ENCODE results near the gene ZNF652. TPM values are rescaled to one million over a fixed set of nuclear protein-coding genes. Genes with fewer than 3 reads are reported as not detected.
A peak's percentile ranks its signal among the peaks of the same experiment; 100 is the strongest.

ZNF652 gene
- polyA plus RNA-seq = 29.3 TPM

DNA sequence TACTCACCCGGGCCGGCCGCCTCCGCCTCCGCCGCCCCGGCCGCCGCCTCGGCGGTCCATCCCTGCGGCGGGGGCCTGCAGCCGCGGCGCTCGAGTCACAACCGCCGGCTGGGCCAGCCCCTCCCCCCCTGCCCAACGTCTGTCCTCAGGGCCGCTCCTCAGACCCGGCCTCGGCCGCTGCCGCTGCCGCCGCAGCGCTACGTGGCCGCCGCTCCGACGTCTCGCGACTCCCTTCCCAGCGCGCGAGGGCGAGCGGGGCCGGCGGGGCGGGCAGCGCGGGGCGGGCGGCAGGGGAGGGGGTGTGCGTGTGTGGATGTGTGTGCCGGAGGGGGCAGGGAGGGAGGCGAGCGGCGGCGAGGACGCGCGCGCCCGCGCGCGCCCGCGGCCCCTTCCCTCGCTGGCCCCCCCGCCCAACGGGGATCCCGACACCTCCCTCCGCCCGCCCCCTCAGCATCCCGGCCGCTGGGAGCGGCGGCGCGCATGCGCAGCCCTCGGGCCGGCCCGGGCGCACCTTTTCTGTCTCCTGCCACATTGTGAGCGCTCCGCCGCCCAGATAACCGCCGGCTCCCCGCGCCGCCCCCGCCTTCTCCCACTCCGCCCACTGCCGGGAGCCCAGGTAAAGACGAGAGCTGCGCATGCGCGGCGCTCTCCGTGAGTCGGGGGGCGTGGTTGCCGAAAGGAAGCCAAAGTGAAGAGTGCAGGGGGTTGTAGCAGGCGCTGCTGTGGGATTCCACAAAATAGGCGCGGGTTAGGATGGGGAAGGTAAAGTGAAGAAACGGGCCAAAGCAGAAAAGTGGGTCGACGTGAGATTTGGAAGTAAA, at the start of gene ZNF652:
Gene ZNF652, minus strand, starts transcription at position 349 of the 821 bp plus-strand sequence. CDS start 44,525 bp downstream, outside the sequence.
- Mint-ChIP-seq H3K36me3 (peaks cover 3% of the 10 kb centered on the region), H3K27me3 (no peaks in the 10 kb centered on the region), H3K4me1 (peaks cover 43 to 55% (median 45%) of the 10 kb centered on the region in 3 donors), H3K9me3 (no peaks in the 10 kb centered on the region), H3K4me3 (peak within 1 kb of the TSS; percentile 85 to 99 (median 97)), H3K27ac (peak within 1 kb of the TSS; percentile 89 to 96 (median 95))

GRCh38 chr17:49409066-49409465, 47.0 kb upstream of the ZNF652 start:
- H3K36me3 Mint-ChIP-seq = peaks cover 7% of the 10 kb centered on the region
- H3K4me3 Mint-ChIP-seq = no peak overlapping the region
- H3K27me3 Mint-ChIP-seq = peaks cover 2% of the 10 kb centered on the region
- H3K27ac Mint-ChIP-seq = peak overlapping the region in 1 of 3 donors; percentile 83
- no peaks in the 10 kb centered on the region for H3K9me3 Mint-ChIP-seq
- peaks cover 12 to 29% (median 17%) of the 10 kb centered on the region in 3 donors for H3K4me1 Mint-ChIP-seq

DNA sequence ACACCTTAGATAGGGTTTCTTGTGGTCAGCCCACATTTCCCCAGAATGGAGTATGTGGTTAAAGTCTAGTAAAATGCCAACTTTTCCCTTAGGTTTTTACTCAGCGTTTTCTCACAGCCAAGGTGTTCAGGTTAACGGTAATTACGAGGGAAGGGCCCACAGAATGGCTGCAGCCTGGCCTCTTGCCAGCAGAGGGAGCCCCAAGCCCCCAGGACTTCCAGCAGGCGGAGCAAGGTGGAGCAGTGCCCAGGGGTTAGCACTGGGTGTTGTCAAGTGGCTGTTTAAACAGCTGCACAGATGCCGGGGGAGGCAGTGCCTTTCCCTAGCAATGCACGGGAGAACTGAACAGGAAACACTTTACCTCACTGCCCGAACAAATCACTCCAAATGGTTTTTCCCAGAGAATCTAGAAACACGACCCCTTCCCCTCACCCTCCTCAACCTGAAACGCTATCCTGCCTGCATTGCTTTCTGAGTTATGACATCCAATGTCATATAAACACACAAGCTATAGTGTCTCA, 46.0 kb upstream of the ZNF652 start:
- Mint-ChIP-seq H3K4me3 (peak overlapping the region in 2 of 4 donors; percentile 33 to 84), H3K27me3 (peaks cover 2% of the 10 kb centered on the region), H3K36me3 (peaks cover 7% of the 10 kb centered on the region), H3K9me3 (no peaks in the 10 kb centered on the region), H3K4me1 (peaks cover 18 to 36% (median 18%) of the 10 kb centered on the region in 3 donors), H3K27ac (no peak overlapping the region)

DNA sequence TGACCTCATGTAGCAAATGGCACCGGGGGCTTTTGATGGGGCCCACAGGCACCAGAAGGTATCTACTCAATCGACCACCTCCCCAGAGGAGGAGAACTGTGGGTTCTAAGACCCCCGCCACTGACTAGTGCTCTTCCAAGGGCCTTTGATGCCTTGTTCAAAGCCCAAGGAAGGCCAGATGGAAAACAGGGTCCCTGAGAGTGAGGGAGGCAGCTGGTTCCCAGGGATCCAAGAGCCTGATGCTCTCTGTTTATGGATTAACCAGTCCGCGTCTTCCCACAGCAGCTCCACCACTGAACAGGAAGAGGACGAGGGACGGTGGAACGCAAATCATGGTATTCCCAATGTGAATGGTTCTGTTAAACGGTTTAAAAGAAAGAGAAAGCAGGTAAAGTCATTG, 45.0 kb upstream of the ZNF652 start:
- H3K27me3 Mint-ChIP-seq = peaks cover 2% of the 10 kb centered on the region
- peaks cover 7% of the 10 kb centered on the region for H3K36me3 Mint-ChIP-seq
- peaks cover 18 to 35% (median 19%) of the 10 kb centered on the region in 3 donors for H3K4me1 Mint-ChIP-seq
- H3K9me3 Mint-ChIP-seq = no peaks in the 10 kb centered on the region
- peak overlapping the region in 1 of 3 donors; percentile 89 for H3K27ac Mint-ChIP-seq
- H3K4me3 Mint-ChIP-seq = no peak overlapping the region

DNA sequence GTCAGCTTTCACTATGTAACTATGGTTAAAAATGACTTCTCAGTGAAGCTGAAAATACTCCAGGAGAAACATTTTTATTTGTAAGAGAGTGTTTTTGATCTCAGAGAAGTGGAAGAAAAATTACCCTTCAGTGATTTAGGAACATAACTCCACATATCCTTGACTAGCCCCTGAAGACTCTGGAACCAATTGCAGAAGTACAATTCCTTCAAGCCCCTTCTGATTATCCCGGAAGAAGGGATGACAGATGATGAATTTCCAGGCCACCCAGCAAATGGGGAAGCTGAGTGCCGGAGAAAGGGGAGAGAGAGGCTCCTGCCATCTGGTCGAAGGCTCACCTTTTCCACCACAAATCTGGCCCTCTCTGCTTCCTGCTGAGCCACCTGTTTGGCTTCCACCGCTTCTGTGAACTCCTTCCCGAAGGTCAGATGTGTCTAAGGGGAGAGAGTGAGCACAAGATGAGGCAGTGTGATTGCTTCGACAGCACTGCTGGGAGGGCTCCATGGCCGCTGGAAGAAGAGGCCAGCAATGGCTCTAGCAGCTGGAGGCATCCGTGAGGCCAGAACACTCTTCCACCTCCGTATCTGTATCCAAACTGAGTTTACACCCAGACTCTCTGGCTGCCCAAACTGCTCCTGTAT, 44.5 kb upstream of the ZNF652 start:
- Mint-ChIP-seq H3K27me3 (peaks cover 2% of the 10 kb centered on the region), H3K9me3 (no peaks in the 10 kb centered on the region), H3K4me1 (peaks cover 19 to 31% (median 19%) of the 10 kb centered on the region in 3 donors), H3K27ac (peak overlapping the region in 2 of 3 donors; percentile 64 to 89), H3K36me3 (peaks cover 7% of the 10 kb centered on the region), H3K4me3 (no peak overlapping the region)

- peaks cover 19 to 31% (median 20%) of the 10 kb centered on the region in 3 donors for H3K4me1 Mint-ChIP-seq
- no peak overlapping the region for H3K4me3 Mint-ChIP-seq
- peaks cover 7% of the 10 kb centered on the region for H3K36me3 Mint-ChIP-seq
- no peaks in the 10 kb centered on the region for H3K9me3 Mint-ChIP-seq
- peaks cover 2% of the 10 kb centered on the region for H3K27me3 Mint-ChIP-seq
- H3K27ac Mint-ChIP-seq = peak overlapping the region in 2 of 3 donors; percentile 90 to 95
These were observed 42.9 kb upstream of the ZNF652 start for GRCh38 chr17:49404906-49405305.

GRCh38 chr17:49404361-49404760, 42.3 kb upstream of the ZNF652 start:
- peaks cover 19 to 31% (median 22%) of the 10 kb centered on the region in 3 donors for H3K4me1 Mint-ChIP-seq
- peaks cover 7% of the 10 kb centered on the region for H3K36me3 Mint-ChIP-seq
- H3K9me3 Mint-ChIP-seq = no peaks in the 10 kb centered on the region
- peak overlapping the region in 3 of 4 donors; percentile 41 to 79 (median 75) for H3K4me3 Mint-ChIP-seq
- peaks cover 2% of the 10 kb centered on the region for H3K27me3 Mint-ChIP-seq
- peak overlapping the region; percentile 74 to 95 (median 90) for H3K27ac Mint-ChIP-seq

DNA sequence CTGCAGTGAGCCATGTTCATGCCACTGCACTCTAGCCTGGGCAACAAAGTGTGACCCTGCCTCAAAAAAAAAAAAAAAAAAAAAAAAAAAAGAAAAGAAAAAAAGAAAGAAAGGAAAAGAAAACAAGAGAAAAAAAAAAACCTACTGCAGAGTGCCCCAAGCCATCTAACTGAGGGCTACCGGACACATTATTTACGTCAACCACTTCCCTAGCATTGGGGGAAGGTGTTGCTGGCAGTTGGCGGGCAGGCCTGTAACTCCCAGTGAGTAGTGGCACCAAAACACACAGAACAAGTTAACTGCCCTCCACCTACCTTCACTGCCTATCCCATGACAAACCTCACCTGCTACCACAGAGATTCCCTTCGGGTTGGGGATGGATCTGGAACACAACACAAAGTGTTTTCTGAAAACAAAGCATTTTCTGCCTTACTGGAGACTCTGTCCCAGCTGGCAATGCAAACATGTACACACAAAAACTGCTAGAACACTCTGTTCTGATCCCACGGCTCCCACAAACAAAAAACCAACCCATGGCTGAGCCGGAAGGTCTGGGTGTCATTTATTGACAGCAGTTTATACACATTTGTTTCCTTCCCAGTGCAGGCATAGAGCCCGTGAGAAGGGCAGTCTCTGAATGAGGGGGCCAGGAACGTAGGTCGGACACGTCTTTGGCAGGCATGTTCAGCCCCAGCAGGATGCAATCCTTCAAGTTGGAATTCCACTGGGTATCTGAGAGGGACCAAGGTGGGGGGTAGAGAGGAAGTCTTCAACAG, 41.7 kb upstream of the ZNF652 start:
- peak overlapping the region in 3 of 4 donors; percentile 41 to 79 (median 75) for H3K4me3 Mint-ChIP-seq
- H3K36me3 Mint-ChIP-seq = peaks cover 7% of the 10 kb centered on the region
- peaks cover 19 to 31% (median 20%) of the 10 kb centered on the region in 3 donors for H3K4me1 Mint-ChIP-seq
- H3K27me3 Mint-ChIP-seq = peaks cover 2% of the 10 kb centered on the region
- peak overlapping the region; percentile 74 to 95 (median 90) for H3K27ac Mint-ChIP-seq
- no peaks in the 10 kb centered on the region for H3K9me3 Mint-ChIP-seq

- Mint-ChIP-seq H3K9me3 (no peaks in the 10 kb centered on the region), H3K4me3 (no peak overlapping the region), H3K27ac (peak overlapping the region in 1 of 3 donors; percentile 58), H3K27me3 (peaks cover 2% of the 10 kb centered on the region), H3K4me1 (peaks cover 14 to 23% (median 16%) of the 10 kb centered on the region in 3 donors), H3K36me3 (peaks cover 7% of the 10 kb centered on the region)
These were observed 40.7 kb upstream of the ZNF652 start for GRCh38 chr17:49402706-49403105.

DNA sequence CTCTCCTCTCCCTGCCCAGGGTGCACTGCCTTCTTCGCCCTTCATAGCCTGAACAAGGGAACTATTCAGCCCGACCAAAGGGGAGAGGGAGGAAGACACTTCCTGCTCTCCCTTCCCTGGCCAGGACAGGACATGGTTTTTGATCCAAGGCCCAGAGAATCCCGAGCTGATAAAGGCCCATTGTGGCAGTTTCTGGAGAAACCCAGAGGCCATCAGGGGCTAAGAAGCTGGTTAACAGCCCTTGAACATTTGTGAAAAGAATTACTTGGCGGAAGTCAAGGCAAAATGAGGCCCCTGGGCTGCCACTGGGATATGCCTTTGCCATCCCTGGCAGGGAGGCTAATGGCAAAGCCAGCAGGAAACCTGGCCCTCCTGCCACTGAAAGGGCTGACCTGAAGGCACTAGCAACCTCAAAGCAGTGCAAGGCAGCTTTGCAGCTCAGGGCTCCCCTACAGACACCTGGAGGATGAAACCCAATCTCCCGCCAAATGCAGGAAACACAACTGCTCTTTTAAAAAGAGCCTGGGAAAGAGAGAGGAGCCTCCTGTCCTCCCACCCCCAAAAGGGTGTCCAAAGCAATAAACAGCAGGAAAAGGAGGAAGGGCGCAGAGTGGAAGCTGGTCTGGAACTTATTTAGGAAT, 40.0 kb upstream of the ZNF652 start:
- Mint-ChIP-seq H3K36me3 (peaks cover 6% of the 10 kb centered on the region), H3K27ac (peak overlapping the region in 1 of 3 donors; percentile 58), H3K27me3 (peaks cover 2% of the 10 kb centered on the region), H3K4me3 (no peak overlapping the region), H3K9me3 (no peaks in the 10 kb centered on the region), H3K4me1 (peaks cover 14 to 20% (median 15%) of the 10 kb centered on the region in 3 donors)

- Mint-ChIP-seq H3K36me3 (peaks cover 2% of the 10 kb centered on the region), H3K4me3 (no peak overlapping the region), H3K9me3 (no peaks in the 10 kb centered on the region), H3K27me3 (peaks cover 2% of the 10 kb centered on the region), H3K4me1 (peaks cover 15 to 17% (median 16%) of the 10 kb centered on the region in 3 donors), H3K27ac (peak overlapping the region in 1 of 3 donors; percentile 6)
These were observed 37.9 kb upstream of the ZNF652 start for GRCh38 chr17:49399995-49400394.

DNA sequence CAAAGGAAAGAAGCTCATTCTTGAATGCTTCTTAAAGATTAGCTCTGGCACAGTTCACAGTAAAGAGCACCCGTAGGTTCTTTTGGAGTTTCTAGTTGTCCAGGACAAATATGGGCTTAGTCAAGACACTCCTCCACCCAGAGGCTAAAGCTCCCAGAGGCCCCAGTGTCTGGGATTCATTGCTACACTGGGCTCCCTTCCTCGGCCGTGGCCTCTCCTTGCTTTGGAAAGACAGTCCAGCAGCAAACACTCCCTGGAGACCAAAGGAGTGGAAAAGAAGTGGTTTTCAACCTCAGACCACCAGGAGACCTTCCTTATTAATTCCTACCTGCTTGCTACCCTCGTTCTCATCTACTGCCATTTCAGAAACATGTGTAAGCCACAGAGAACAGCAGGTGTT, 35.5 kb upstream of the ZNF652 start:
- Mint-ChIP-seq H3K4me1 (peaks cover 16 to 17% (median 17%) of the 10 kb centered on the region in 3 donors), H3K27ac (no peak overlapping the region), H3K36me3 (no peaks in the 10 kb centered on the region), H3K9me3 (no peaks in the 10 kb centered on the region), H3K27me3 (no peaks in the 10 kb centered on the region), H3K4me3 (no peak overlapping the region)

DNA sequence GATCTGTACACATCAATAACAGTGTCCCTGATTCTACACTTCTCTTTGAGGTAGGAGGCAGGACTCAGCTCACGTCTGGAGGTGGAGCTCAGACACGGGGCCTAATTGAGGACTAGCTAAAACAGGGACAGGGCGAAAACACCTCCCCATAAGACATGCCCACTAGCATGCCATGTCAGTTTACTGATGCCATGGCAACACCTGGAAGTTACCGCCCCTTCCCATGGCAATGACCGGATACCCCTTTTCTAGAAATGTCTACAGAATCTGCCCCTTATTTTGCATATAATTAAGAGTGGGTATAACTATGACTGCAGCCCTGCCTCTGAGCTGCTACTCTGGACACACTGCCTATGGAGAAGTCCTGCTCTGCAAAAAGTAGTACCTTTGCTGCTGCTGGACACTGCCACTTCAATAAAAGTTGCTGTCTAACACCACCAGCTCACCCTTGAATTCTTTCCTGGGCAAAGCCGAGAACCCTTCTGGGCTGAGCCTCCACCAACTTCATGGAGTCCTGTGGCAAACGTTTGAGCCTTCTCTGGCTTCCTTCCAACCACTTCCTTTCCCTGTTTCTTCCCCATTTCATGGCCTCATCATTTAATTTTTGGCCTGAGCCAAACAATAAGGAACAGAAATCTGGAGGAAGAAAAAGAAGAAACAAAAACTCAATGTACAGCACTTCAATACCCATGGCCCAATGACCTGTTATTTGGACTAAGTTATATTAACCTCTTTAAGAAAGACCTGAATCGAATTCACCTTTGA, 31.6 kb upstream of the ZNF652 start:
- Mint-ChIP-seq H3K4me1 (peaks cover 39 to 43% (median 43%) of the 10 kb centered on the region in 3 donors), H3K27ac (peak overlapping the region; percentile 33 to 84 (median 46)), H3K9me3 (no peaks in the 10 kb centered on the region), H3K4me3 (peak overlapping the region in 3 of 4 donors; percentile 43 to 62 (median 45)), H3K36me3 (no peaks in the 10 kb centered on the region), H3K27me3 (peaks cover 4% of the 10 kb centered on the region)
